GM12873 (cell line): ENCODE results near the gene TNF.

ENCODE experiments used
- TF ChIP-seq, protein P1 (sequence below): IDR thresholded peaks from 2 replicates; pipeline ENCODE4 v1.5.1; 2012; ENCODE audit warnings: low read depth, mild to moderate bottlenecking, moderate library complexity, low read length, control low read depth; ENCODE audit not compliant: insufficient read depth; ENCODE audit errors: missing control alignments

The TNF gene

GRCh38 chr6:31546339-31546957 lies 28.9 kb upstream of the TNF start, which contains the start of gene ATP6V1G2:
TSS of gene ATP6V1G2 (minus strand) at chr6:31546608. CDS start at chr6:31546559, 49 bp downstream.
- TF ChIP-seq, protein P1, sequence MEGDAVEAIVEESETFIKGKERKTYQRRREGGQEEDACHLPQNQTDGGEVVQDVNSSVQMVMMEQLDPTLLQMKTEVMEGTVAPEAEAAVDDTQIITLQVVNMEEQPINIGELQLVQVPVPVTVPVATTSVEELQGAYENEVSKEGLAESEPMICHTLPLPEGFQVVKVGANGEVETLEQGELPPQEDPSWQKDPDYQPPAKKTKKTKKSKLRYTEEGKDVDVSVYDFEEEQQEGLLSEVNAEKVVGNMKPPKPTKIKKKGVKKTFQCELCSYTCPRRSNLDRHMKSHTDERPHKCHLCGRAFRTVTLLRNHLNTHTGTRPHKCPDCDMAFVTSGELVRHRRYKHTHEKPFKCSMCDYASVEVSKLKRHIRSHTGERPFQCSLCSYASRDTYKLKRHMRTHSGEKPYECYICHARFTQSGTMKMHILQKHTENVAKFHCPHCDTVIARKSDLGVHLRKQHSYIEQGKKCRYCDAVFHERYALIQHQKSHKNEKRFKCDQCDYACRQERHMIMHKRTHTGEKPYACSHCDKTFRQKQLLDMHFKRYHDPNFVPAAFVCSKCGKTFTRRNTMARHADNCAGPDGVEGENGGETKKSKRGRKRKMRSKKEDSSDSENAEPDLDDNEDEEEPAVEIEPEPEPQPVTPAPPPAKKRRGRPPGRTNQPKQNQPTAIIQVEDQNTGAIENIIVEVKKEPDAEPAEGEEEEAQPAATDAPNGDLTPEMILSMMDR = peak; percentile 96

GRCh38 chr6:31546958-31547726 lies 28.2 kb upstream of the TNF start, which contains the start of gene NFKBIL1:
TSS of gene NFKBIL1 (plus strand) at chr6:31547608. CDS start at chr6:31547695, 87 bp downstream.
- TF ChIP-seq, protein P1 = no peak

GRCh38 chr6:31547727-31548543 lies 27.4 kb upstream of the TNF start:
- TF ChIP-seq, protein P1 = no peak

- TF ChIP-seq, protein P1 = no peak
These were observed 26.9 kb upstream of the TNF start for GRCh38 chr6:31548544-31548873.

DNA sequence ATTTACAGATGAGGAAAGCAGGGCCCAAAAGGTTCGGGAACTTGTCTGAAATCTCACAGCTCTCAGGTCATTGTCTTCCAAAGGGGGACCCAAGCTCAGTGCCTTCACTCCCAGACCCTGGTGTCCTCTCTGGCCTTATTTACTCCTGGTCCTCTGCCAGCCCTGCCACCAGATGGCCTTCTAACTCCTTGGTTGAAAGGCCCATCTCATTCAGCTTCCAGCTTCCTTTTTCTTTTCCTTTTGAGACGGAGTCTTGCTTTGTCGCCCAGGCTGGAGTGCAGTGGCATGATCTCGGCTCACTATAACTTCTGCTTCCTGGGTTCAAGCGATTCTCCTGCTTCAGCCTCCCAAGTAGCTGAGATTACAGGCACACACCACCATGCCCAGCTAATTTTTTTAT lies 24.0 kb upstream of the TNF start:
- TF ChIP-seq, protein P1 = peak; percentile 77

- TF ChIP-seq, protein P1 = no peak
These were observed 19.1 kb upstream of the TNF start for GRCh38 chr6:31556307-31556706.
